SU-DHL-6 (cell line): ENCODE data around the gene SDC4.

Source experiments
- H2AFZ ChIP-seq: fragments of 200-600 bp; sonication (generic); 2 replicates; pipeline ENCODE4 v1.6.1; 2014; ENCODE audit warnings: low read depth, mild to moderate bottlenecking, moderate library complexity, mixed read lengths, antibody characterized with exemption, low read length; ENCODE audit not compliant: severe bottlenecking
- H3F3A ChIP-seq: fragments of 200-600 bp; shearing (Covaris generic); 2 replicates; pipeline ENCODE4 v1.6.0; 2016; ENCODE audit warnings: antibody characterized with exemption, mild to moderate bottlenecking; ENCODE audit not compliant: insufficient read depth
- H3K27ac ChIP-seq: fragments of 200-600 bp; sonication (generic); 2 replicates; pipeline ENCODE4 v1.5.1; 2016; ENCODE audit warnings: low read depth, mild to moderate bottlenecking, low read length, moderate library complexity, mixed read lengths
- H3K27me3 ChIP-seq: fragments of 200-600 bp; sonication (generic), shearing (Covaris generic); 2 replicates; pipeline ENCODE4 v1.6.0; 2014; ENCODE audit warnings: mild to moderate bottlenecking, low read length
- H3K36me3 ChIP-seq: fragments of 200-600 bp; sonication (generic); 2 replicates; pipeline ENCODE4 v1.6.1; 2014; ENCODE audit warnings: mild to moderate bottlenecking, low read length, mixed read lengths
- H3K4me2 ChIP-seq: fragments of 300-600, 200-600 bp; shearing (Covaris generic), sonication (generic); 2 replicates; pipeline ENCODE4 v1.6.0; 2014; ENCODE audit warnings: low read length, low read depth, mild to moderate bottlenecking; ENCODE audit not compliant: poor library complexity, severe bottlenecking
- H3K4me3 ChIP-seq: fragments of 200-600 bp; sonication (generic); 2 replicates; pipeline ENCODE4 v1.5.1; 2014; ENCODE audit warnings: antibody characterized with exemption, low read length, mild to moderate bottlenecking, mixed read lengths; ENCODE audit not compliant: insufficient read depth, poor library complexity, severe bottlenecking
- H3K79me2 ChIP-seq: fragments of 200-600 bp; sonication (generic); 2 replicates; pipeline ENCODE4 v1.6.1; 2014; ENCODE audit warnings: mild to moderate bottlenecking, low read length, moderate library complexity; ENCODE audit not compliant: insufficient read depth
- H3K9ac ChIP-seq: fragments of 200-600 bp; sonication (generic); 2 replicates; pipeline ENCODE4 v1.7.0; 2014; ENCODE audit warnings: mild to moderate bottlenecking, low read length
- H3K9me2 ChIP-seq: fragments of 200-600 bp; sonication (generic); replicated peaks from 2 replicates; pipeline ENCODE4 v1.6.1; 2014; ENCODE audit warnings: low read length; ENCODE audit not compliant: insufficient read depth
- H3K9me3 ChIP-seq: fragments of 200-600 bp; sonication (generic); 2 replicates; pipeline ENCODE4 v1.6.1; 2014; ENCODE audit warnings: low read length, mixed read lengths; ENCODE audit not compliant: insufficient read depth
- H4K20me1 ChIP-seq: fragments of 200-600 bp; sonication (generic); 2 replicates; pipeline ENCODE4 v1.6.1; 2014; ENCODE audit warnings: low read depth, mild to moderate bottlenecking, antibody characterized with exemption, low read length, moderate library complexity, mixed read lengths
- CTCF ChIP-seq: fragments of 200-600 bp; sonication (generic); IDR thresholded peaks from one replicate; pipeline ENCODE4 v1.5.1; 2017; ENCODE audit warnings: antibody characterized with exemption, mild to moderate bottlenecking, low read length, moderate library complexity; ENCODE audit not compliant: insufficient read depth, poor library complexity, severe bottlenecking
- EZH2phosphoT487 ChIP-seq: fragments of 200-600 bp; sonication (generic), shearing (Covaris generic); conservative IDR thresholded peaks from 2 replicates; pipeline ENCODE4 v1.6.1; 2018; ENCODE audit warnings: mild to moderate bottlenecking, antibody characterized with exemption, low read length, moderate library complexity, mixed read lengths

Gene SDC4

DNA sequence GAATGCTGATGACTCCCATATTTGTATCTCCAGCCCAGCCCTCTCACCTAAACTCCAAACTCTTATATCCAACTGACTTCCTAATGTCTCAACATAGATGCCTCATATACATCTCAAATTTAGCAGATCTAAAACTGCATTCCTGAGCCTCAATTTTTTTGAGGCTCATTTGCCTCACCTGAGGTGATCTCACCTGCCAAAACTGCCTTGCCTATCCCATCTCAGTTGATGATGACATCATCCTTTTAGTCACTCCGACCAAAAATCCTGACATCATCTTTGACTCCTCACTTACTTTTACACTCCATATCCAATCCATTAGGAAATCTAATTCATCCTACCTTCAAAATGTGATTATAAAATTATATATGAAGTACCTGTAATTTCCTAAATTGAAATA is 68.2 kb downstream of the SDC4 start:
- H3K4me2 ChIP-seq, result no peak overlapping the region
- H4K20me1 ChIP-seq, result no peaks in the 10 kb centered on the region
- no peaks in the 10 kb centered on the region for H3K27me3 ChIP-seq
- no peak overlapping the region for H3K4me3 ChIP-seq
- H3K9me3 ChIP-seq, result no peaks in the 10 kb centered on the region
- no peaks in the 10 kb centered on the region for H3K36me3 ChIP-seq
- TF ChIP-seq EZH2phosphoT487 (no peak), CTCF (no peak)
- no peak overlapping the region for H3K9ac ChIP-seq
- no peaks in the 10 kb centered on the region for H3K9me2 ChIP-seq
- H2AFZ ChIP-seq, result no peak overlapping the region
- no peaks in the 10 kb centered on the region for H3F3A ChIP-seq
- H3K79me2 ChIP-seq, result no peaks in the 10 kb centered on the region
- no peak overlapping the region for H3K27ac ChIP-seq

- Histone ChIP-seq H2AFZ (no peak overlapping the region), H3K4me2 (no peak overlapping the region), H3K4me3 (no peak overlapping the region), H4K20me1 (no peaks in the 10 kb centered on the region), H3K9me2 (no peaks in the 10 kb centered on the region), H3K9ac (no peak overlapping the region), H3K9me3 (no peaks in the 10 kb centered on the region), H3K79me2 (no peaks in the 10 kb centered on the region), H3K27ac (no peak overlapping the region), H3K36me3 (no peaks in the 10 kb centered on the region), H3F3A (no peaks in the 10 kb centered on the region), H3K27me3 (no peaks in the 10 kb centered on the region)
- TF ChIP-seq CTCF (no peak), EZH2phosphoT487 (no peak)
Measured at GRCh38 chr20:45275338-45275737, 72.9 kb downstream of the SDC4 start.
